Ectodermal cell (in vitro differentiated cells): ENCODE measurements around the gene LYPD8.

Experiments
- H3K27ac ChIP-seq: 2 replicates; pipeline ENCODE4 v1.7.0; 2013; ENCODE audit warnings: mild to moderate bottlenecking, low read depth, low read length; ENCODE audit not compliant: insufficient read depth, poor library complexity, severe bottlenecking
- H3K27me3 ChIP-seq: 2 replicates; pipeline ENCODE4 v1.7.0; 2013; ENCODE audit warnings: mild to moderate bottlenecking, low read length; ENCODE audit not compliant: insufficient read depth, control insufficient read depth, poor library complexity, severe bottlenecking
- H3K36me3 ChIP-seq: one replicate; pipeline ENCODE4 v1.7.0; 2013; ENCODE audit warnings: low read length; ENCODE audit not compliant: control insufficient read depth, insufficient read depth
- H3K4me1 ChIP-seq: one replicate; pipeline ENCODE4 v1.7.0; 2013; ENCODE audit warnings: low read length; ENCODE audit not compliant: control insufficient read depth, insufficient read depth
- H3K4me3 ChIP-seq: 2 replicates; pipeline ENCODE4 v1.7.0; 2013; ENCODE audit warnings: low read depth, low read length, control low read depth; ENCODE audit not compliant: insufficient read depth
- H3K9me3 ChIP-seq: 2 replicates; pipeline ENCODE4 v1.7.0; 2013; ENCODE audit warnings: mild to moderate bottlenecking, low read length, moderate library complexity; ENCODE audit not compliant: control insufficient read depth
- WGBS, 2 experiments: methylation state at CpG; one replicate each; pipeline ENCODE4 v1.1.7; 2013; ENCODE audit warnings: missing lambda C conversion rate in 2 of 2; 5-methylcytosine and 5-hydroxymethylcytosine counted together

The LYPD8 gene

GRCh38 chr1:248704606-248705005, 51.0 kb downstream of the LYPD8 start:
- H3K27me3 ChIP-seq = no peaks in the 10 kb centered on the region
- 69 to 74% methylated on average over 2 of the region's 2 CpGs for WGBS, 2 experiments
- no peaks in the 10 kb centered on the region for H3K36me3 ChIP-seq
- H3K4me1 ChIP-seq = no peaks in the 10 kb centered on the region
- H3K4me3 ChIP-seq = no peak overlapping the region
- H3K27ac ChIP-seq = no peak overlapping the region
- H3K9me3 ChIP-seq = peaks cover 10% of the 10 kb centered on the region

GRCh38 chr1:248703674-248704073, 51.9 kb downstream of the LYPD8 start:
- 82 to 89% methylated on average over 1 of the region's 2 CpGs for WGBS, 2 experiments
- Histone ChIP-seq H3K36me3 (no peaks in the 10 kb centered on the region), H3K4me3 (no peak overlapping the region), H3K4me1 (no peaks in the 10 kb centered on the region), H3K27ac (no peak overlapping the region), H3K27me3 (no peaks in the 10 kb centered on the region), H3K9me3 (peaks cover 9% of the 10 kb centered on the region)

- Histone ChIP-seq H3K4me1 (no peaks in the 10 kb centered on the region), H3K9me3 (peaks cover 9% of the 10 kb centered on the region), H3K4me3 (no peak within 1 kb of the TSS), H3K27me3 (no peaks in the 10 kb centered on the region), H3K27ac (no peak within 1 kb of the TSS), H3K36me3 (no peaks in the 10 kb centered on the region)
- WGBS, 2 experiments = 62 to 63% methylated on average over 1 of the region's 1 CpG
These were observed 52.8 kb downstream of the LYPD8 start, which contains the start of gene OR14I1 for GRCh38 chr1:248702714-248703113. TSS of gene OR14I1 (minus strand) at chr1:248702766.

- Histone ChIP-seq H3K36me3 (no peaks in the 10 kb centered on the region), H3K4me3 (no peak overlapping the region), H3K27ac (no peak overlapping the region), H3K9me3 (peaks cover 19% of the 10 kb centered on the region), H3K27me3 (no peaks in the 10 kb centered on the region), H3K4me1 (no peaks in the 10 kb centered on the region)
- WGBS, 2 experiments = 40 to 42% methylated on average over 1 of the region's 1 CpG
These were observed 56.5 kb downstream of the LYPD8 start for GRCh38 chr1:248699099-248699498.

DNA sequence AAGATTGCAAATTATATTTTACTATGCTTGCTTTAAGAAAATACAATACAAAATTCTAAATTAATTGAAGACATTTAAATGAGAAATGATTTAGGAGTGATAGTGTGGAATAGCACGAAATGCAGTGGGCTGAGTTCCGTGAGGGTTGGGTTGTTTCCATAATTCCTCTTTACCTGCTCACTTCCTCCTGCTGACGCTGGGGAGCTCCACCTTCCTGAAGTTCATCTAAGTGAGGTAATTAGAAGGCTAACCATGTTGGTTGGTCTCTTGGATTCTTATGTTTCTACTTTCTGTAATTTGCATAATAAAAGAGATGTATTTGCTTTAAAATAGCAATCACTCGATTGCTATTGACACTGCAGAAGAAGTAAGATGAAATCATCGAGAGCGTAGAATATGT, 57.7 kb downstream of the LYPD8 start:
- no peak overlapping the region for H3K4me3 ChIP-seq
- WGBS, 2 experiments = 80 to 82% methylated on average over 5 to 6 of the region's 6 CpGs
- H3K4me1 ChIP-seq = no peaks in the 10 kb centered on the region
- no peaks in the 10 kb centered on the region for H3K27me3 ChIP-seq
- H3K9me3 ChIP-seq = peaks cover 14% of the 10 kb centered on the region
- H3K36me3 ChIP-seq = no peaks in the 10 kb centered on the region
- H3K27ac ChIP-seq = no peak overlapping the region

GRCh38 chr1:248696774-248697173, 58.8 kb downstream of the LYPD8 start:
- H3K9me3 ChIP-seq = peaks cover 14% of the 10 kb centered on the region

DNA sequence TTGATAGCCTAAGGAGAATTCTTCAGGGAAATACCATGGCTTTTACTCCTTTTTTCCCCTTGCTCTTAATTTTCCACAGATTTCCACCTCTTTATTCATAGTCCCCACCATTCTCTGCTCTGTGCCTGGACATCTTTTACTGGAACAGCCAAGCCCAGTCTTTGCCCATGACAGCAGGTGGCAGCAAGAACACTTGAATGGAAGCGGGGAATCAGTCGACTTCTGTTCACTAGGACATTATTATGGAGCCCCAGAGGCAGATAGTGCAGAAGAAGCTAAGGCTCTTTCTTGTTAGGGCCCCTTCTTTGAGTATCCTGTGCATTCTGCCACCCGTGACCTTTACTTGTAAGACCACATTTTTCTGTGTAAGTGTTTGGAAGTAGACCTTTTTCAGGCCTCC, 59.3 kb downstream of the LYPD8 start:
- H3K36me3 ChIP-seq = no peaks in the 10 kb centered on the region
- H3K27me3 ChIP-seq = no peaks in the 10 kb centered on the region
- H3K27ac ChIP-seq = no peak overlapping the region
- 68% methylated on average over 3 of the region's 3 CpGs for WGBS, 2 experiments
- no peaks in the 10 kb centered on the region for H3K4me1 ChIP-seq
- peaks cover 14% of the 10 kb centered on the region for H3K9me3 ChIP-seq
- no peak overlapping the region for H3K4me3 ChIP-seq

More at GRCh38 chr1:248696774-248697173, 58.8 kb downstream of the LYPD8 start:
- WGBS, 2 experiments = 70 to 74% methylated on average over 3 of the region's 3 CpGs
- no peaks in the 10 kb centered on the region for H3K27me3 ChIP-seq
- H3K4me3 ChIP-seq = no peak overlapping the region
- H3K27ac ChIP-seq = no peak overlapping the region
- no peaks in the 10 kb centered on the region for H3K36me3 ChIP-seq
- no peaks in the 10 kb centered on the region for H3K4me1 ChIP-seq

- Histone ChIP-seq H3K27ac (no peak overlapping the region), H3K9me3 (peaks cover 14% of the 10 kb centered on the region)
- 82 to 85% methylated on average over 12 to 13 of the region's 13 CpGs for WGBS, 2 experiments
These were observed 60.0 kb downstream of the LYPD8 start for GRCh38 chr1:248695451-248696132.

GRCh38 chr1:248691567-248692155, 63.9 kb downstream of the LYPD8 start:
- Histone ChIP-seq H3K9me3 (peaks cover 5% of the 10 kb centered on the region), H3K27me3 (no peaks in the 10 kb centered on the region), H3K27ac (no peak overlapping the region), H3K4me1 (no peaks in the 10 kb centered on the region), H3K4me3 (no peak overlapping the region), H3K36me3 (no peaks in the 10 kb centered on the region)
- 87 to 88% methylated on average over 51 of the region's 51 CpGs for WGBS, 2 experiments

More at GRCh38 chr1:248695451-248696132, 60.0 kb downstream of the LYPD8 start:
- Histone ChIP-seq H3K36me3 (no peaks in the 10 kb centered on the region), H3K27me3 (no peaks in the 10 kb centered on the region), H3K4me1 (no peaks in the 10 kb centered on the region), H3K4me3 (no peak overlapping the region)
